ENCODE data around the gene MDN1. TPM values are rescaled to one million over a fixed set of nuclear protein-coding genes. Genes with fewer than 3 reads are reported as not detected.

MDN1 gene
- total RNA-seq, 1 donor, result 21.4 TPM

- H3K27ac ChIP-seq (ENCODE audit: low read depth, low read length), result no peak overlapping the region
- H3K9me3 ChIP-seq (ENCODE audit: low read depth, low read length), result no peaks in the 10 kb centered on the region
- H3K4me1 ChIP-seq (ENCODE audit: insufficient read depth, low read length), result no peaks in the 10 kb centered on the region
- no peak overlapping the region for H3K4me3 ChIP-seq (ENCODE audit: insufficient read depth, low read length)
- H4K20me1 ChIP-seq (ENCODE audit: insufficient read depth, low read length), result no peaks in the 10 kb centered on the region
- no peaks in the 10 kb centered on the region for H3K27me3 ChIP-seq (ENCODE audit: insufficient read depth, low read length)
- no peak overlapping the region for H2AFZ ChIP-seq (ENCODE audit: low read length)
- no peak overlapping the region for H3K4me2 ChIP-seq (ENCODE audit: insufficient read depth, low read length)
- no peak for TF ChIP-seq CTCF (IDR thresholded peaks at IDR 0.05; ENCODE audit: extremely low read depth, low read depth, low read length)
- peaks cover 53% of the 10 kb centered on the region for H3K36me3 ChIP-seq (ENCODE audit: insufficient read depth, low read length)
- DNase-seq (ENCODE audit: insufficient read length, low spot score, missing footprints), result no peak
- H3K79me2 ChIP-seq (ENCODE audit: insufficient read depth, low read length), result no peaks in the 10 kb centered on the region
These were observed 60.8 kb downstream of the MDN1 start for GRCh38 chr6:89758830-89759229.

- Histone ChIP-seq H3K4me2 (ENCODE audit: insufficient read depth, low read length) (no peak overlapping the region), H3K36me3 (ENCODE audit: insufficient read depth, low read length) (peaks cover 28% of the 10 kb centered on the region), H3K4me1 (ENCODE audit: insufficient read depth, low read length) (no peaks in the 10 kb centered on the region), H2AFZ (ENCODE audit: low read length) (no peak overlapping the region), H4K20me1 (ENCODE audit: insufficient read depth, low read length) (no peaks in the 10 kb centered on the region), H3K9me3 (ENCODE audit: low read depth, low read length) (no peaks in the 10 kb centered on the region), H3K27ac (ENCODE audit: low read depth, low read length) (no peak overlapping the region), H3K79me2 (ENCODE audit: insufficient read depth, low read length) (no peaks in the 10 kb centered on the region), H3K27me3 (ENCODE audit: insufficient read depth, low read length) (no peaks in the 10 kb centered on the region), H3K4me3 (ENCODE audit: insufficient read depth, low read length) (no peak overlapping the region)
- TF ChIP-seq CTCF (IDR thresholded peaks at IDR 0.05; ENCODE audit: extremely low read depth, low read depth, low read length), result no peak
- DNase-seq (ENCODE audit: insufficient read length, low spot score, missing footprints), result no peak
These were observed 69.3 kb downstream of the MDN1 start for GRCh38 chr6:89750338-89750737.

GRCh38 chr6:89749918-89750317 is 69.7 kb downstream of the MDN1 start:
- Histone ChIP-seq H4K20me1 (ENCODE audit: insufficient read depth, low read length) (no peaks in the 10 kb centered on the region), H3K27me3 (ENCODE audit: insufficient read depth, low read length) (no peaks in the 10 kb centered on the region), H2AFZ (ENCODE audit: low read length) (no peak overlapping the region), H3K4me2 (ENCODE audit: insufficient read depth, low read length) (no peak overlapping the region), H3K4me1 (ENCODE audit: insufficient read depth, low read length) (no peaks in the 10 kb centered on the region), H3K9me3 (ENCODE audit: low read depth, low read length) (no peaks in the 10 kb centered on the region), H3K79me2 (ENCODE audit: insufficient read depth, low read length) (no peaks in the 10 kb centered on the region), H3K4me3 (ENCODE audit: insufficient read depth, low read length) (no peak overlapping the region), H3K27ac (ENCODE audit: low read depth, low read length) (no peak overlapping the region), H3K36me3 (ENCODE audit: insufficient read depth, low read length) (peaks cover 30% of the 10 kb centered on the region)
- no peak for TF ChIP-seq CTCF (IDR thresholded peaks at IDR 0.05; ENCODE audit: extremely low read depth, low read depth, low read length)
- no peak for DNase-seq (ENCODE audit: insufficient read length, low spot score, missing footprints)

GRCh38 chr6:89745716-89746115 is 73.9 kb downstream of the MDN1 start:
- Histone ChIP-seq H4K20me1 (ENCODE audit: insufficient read depth, low read length) (no peaks in the 10 kb centered on the region), H3K27me3 (ENCODE audit: insufficient read depth, low read length) (no peaks in the 10 kb centered on the region), H3K36me3 (ENCODE audit: insufficient read depth, low read length) (peaks cover 24% of the 10 kb centered on the region), H3K9me3 (ENCODE audit: low read depth, low read length) (no peaks in the 10 kb centered on the region), H2AFZ (ENCODE audit: low read length) (no peak overlapping the region), H3K27ac (ENCODE audit: low read depth, low read length) (no peak overlapping the region), H3K79me2 (ENCODE audit: insufficient read depth, low read length) (no peaks in the 10 kb centered on the region), H3K4me1 (ENCODE audit: insufficient read depth, low read length) (no peaks in the 10 kb centered on the region), H3K4me2 (ENCODE audit: insufficient read depth, low read length) (no peak overlapping the region), H3K4me3 (ENCODE audit: insufficient read depth, low read length) (no peak overlapping the region)
- no peak for DNase-seq (ENCODE audit: insufficient read length, low spot score, missing footprints)
- TF ChIP-seq CTCF (IDR thresholded peaks at IDR 0.05; ENCODE audit: extremely low read depth, low read depth, low read length), result no peak

All from osteoblast (primary cell).